Measurements from ENCODE around the gene RARB.

The RARB gene

GRCh38 chr3:25565807-25566206 is 137.7 kb downstream of the RARB start:
- no peaks in the 10 kb centered on the region for H3K9me3 ChIP-seq (ENCODE audit: control insufficient read depth in 2 of 2, low read length in 2 of 2)
- H3K9ac ChIP-seq (ENCODE audit: low read length in 2 of 2), result no peak overlapping the region
- H3K27me3 ChIP-seq (ENCODE audit: control insufficient read depth in 1 of 2, insufficient read depth in 2 of 2, low read length in 2 of 2), result no peaks in the 10 kb centered on the region
- no peak overlapping the region for H3K4me3 ChIP-seq (ENCODE audit: low read length in 2 of 2)
- peaks cover 5% of the 10 kb centered on the region in 2 donors for H3K36me3 ChIP-seq (ENCODE audit: control insufficient read depth in 2 of 2, insufficient read depth in 2 of 2, low read length in 2 of 2)
- H3K4me1 ChIP-seq (ENCODE audit: control insufficient read depth, insufficient read depth, low read length), result no peaks in the 10 kb centered on the region
- no peak overlapping the region for H3K27ac ChIP-seq (ENCODE audit: low read length)

- Histone ChIP-seq H3K4me1 (ENCODE audit: control insufficient read depth, insufficient read depth, low read length) (no peaks in the 10 kb centered on the region), H3K9ac (ENCODE audit: low read length in 2 of 2) (no peak overlapping the region), H3K36me3 (ENCODE audit: control insufficient read depth in 2 of 2, insufficient read depth in 2 of 2, low read length in 2 of 2) (peaks cover 5 to 8% of the 10 kb centered on the region in 2 donors), H3K27me3 (ENCODE audit: control insufficient read depth in 1 of 2, insufficient read depth in 2 of 2, low read length in 2 of 2) (no peaks in the 10 kb centered on the region), H3K27ac (ENCODE audit: low read length) (no peak overlapping the region), H3K9me3 (ENCODE audit: control insufficient read depth in 2 of 2, low read length in 2 of 2) (no peaks in the 10 kb centered on the region), H3K4me3 (ENCODE audit: low read length in 2 of 2) (no peak overlapping the region)
Observed at GRCh38 chr3:25566358-25566920, 138.4 kb downstream of the RARB start.

DNA sequence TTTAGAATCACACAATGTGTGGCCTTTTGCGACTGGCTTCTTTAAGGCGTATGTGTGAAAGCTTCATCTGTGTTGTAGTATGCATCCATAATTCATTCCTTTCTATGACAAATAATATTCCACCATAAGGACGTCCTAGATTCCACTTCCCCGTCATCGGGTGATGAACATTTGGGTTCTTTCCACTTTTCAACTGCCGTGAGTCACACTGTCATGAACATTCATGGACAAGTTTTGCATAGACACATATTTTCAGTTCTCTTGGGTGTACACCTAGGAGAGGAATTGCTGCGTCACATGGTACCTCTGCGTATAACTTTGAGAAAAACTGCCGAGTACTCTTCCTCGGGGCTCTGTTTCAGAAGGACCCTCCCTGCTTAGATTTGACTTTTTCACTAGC is 139.3 kb downstream of the RARB start:
- no peaks in the 10 kb centered on the region for H3K4me1 ChIP-seq (ENCODE audit: control insufficient read depth, insufficient read depth, low read length)
- H3K27me3 ChIP-seq (ENCODE audit: control insufficient read depth in 1 of 2, insufficient read depth in 2 of 2, low read length in 2 of 2), result no peaks in the 10 kb centered on the region
- no peak overlapping the region for H3K9ac ChIP-seq (ENCODE audit: low read length in 2 of 2)
- H3K36me3 ChIP-seq (ENCODE audit: control insufficient read depth in 2 of 2, insufficient read depth in 2 of 2, low read length in 2 of 2), result peaks cover 5 to 9% of the 10 kb centered on the region in 2 donors
- no peaks in the 10 kb centered on the region for H3K9me3 ChIP-seq (ENCODE audit: control insufficient read depth in 2 of 2, low read length in 2 of 2)
- no peak overlapping the region for H3K4me3 ChIP-seq (ENCODE audit: low read length in 2 of 2)
- no peak overlapping the region for H3K27ac ChIP-seq (ENCODE audit: low read length)

GRCh38 chr3:25567806-25568524 is 139.9 kb downstream of the RARB start:
- H3K9ac ChIP-seq (ENCODE audit: low read length in 2 of 2), result no peak overlapping the region

DNA sequence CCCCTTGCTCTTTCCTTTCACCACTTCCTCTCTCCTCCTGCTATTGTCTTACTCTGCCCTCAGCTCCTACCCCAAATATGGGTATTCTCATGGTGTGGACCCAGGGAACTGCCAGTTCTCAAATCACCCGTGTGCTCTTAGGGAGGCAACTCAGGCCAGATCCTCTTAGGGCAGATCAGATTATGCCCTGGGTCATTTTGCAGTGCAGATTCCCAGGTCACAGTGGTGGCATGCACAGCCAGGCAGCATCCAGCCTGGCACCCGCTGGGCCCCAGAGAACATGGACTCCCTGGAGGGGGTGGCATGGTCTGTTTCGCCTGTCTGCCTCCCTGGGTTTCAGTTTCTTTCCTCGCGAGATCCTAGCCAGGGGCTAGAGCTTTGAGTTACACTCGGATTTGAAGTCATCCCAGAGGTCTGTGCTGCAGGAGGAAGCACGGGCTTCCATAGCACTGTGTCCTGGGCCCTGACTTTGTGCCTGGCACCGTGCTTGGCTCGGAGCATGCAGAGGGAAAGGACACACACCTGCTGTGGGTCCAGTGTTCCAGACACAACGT is 140.5 kb downstream of the RARB start:
- Histone ChIP-seq H3K9ac (ENCODE audit: low read length in 2 of 2) (no peak overlapping the region), H3K9me3 (ENCODE audit: control insufficient read depth in 2 of 2, low read length in 2 of 2) (no peaks in the 10 kb centered on the region), H3K4me1 (ENCODE audit: control insufficient read depth, insufficient read depth, low read length) (no peaks in the 10 kb centered on the region), H3K36me3 (ENCODE audit: control insufficient read depth in 2 of 2, insufficient read depth in 2 of 2, low read length in 2 of 2) (peaks cover 5 to 9% of the 10 kb centered on the region in 2 donors), H3K27ac (ENCODE audit: low read length) (no peak overlapping the region), H3K27me3 (ENCODE audit: control insufficient read depth in 1 of 2, insufficient read depth in 2 of 2, low read length in 2 of 2) (no peaks in the 10 kb centered on the region), H3K4me3 (ENCODE audit: low read length in 2 of 2) (no peak overlapping the region)

More at GRCh38 chr3:25567806-25568524, 139.9 kb downstream of the RARB start:
- no peak overlapping the region for H3K27ac ChIP-seq (ENCODE audit: low read length)
- no peak overlapping the region for H3K4me3 ChIP-seq (ENCODE audit: low read length in 2 of 2)
- no peaks in the 10 kb centered on the region for H3K9me3 ChIP-seq (ENCODE audit: control insufficient read depth in 2 of 2, low read length in 2 of 2)
- peaks cover 5 to 9% of the 10 kb centered on the region in 2 donors for H3K36me3 ChIP-seq (ENCODE audit: control insufficient read depth in 2 of 2, insufficient read depth in 2 of 2, low read length in 2 of 2)
- no peaks in the 10 kb centered on the region for H3K4me1 ChIP-seq (ENCODE audit: control insufficient read depth, insufficient read depth, low read length)
- no peaks in the 10 kb centered on the region for H3K27me3 ChIP-seq (ENCODE audit: control insufficient read depth in 1 of 2, insufficient read depth in 2 of 2, low read length in 2 of 2)

DNA sequence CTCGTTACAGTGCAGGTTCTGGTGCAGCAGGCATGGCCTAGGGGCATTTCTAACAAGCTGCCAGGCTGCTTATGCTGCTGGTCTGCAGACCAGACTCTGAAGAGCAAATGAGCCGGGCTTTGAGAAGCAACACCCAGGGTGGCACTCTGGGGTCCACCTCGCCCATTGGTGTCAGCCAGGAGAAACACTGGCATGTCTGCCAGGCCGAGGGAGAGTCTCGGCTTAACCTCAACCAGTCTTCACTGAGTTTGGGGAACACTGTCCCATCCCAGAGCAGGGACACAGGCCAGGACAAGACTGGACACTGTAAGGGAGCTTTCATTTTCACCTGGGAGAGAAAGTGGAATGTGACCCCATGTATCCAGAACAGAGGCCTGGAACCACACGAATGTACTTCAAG is 143.2 kb downstream of the RARB start:
- Histone ChIP-seq H3K4me3 (ENCODE audit: low read length in 2 of 2) (no peak overlapping the region), H3K4me1 (ENCODE audit: control insufficient read depth, insufficient read depth, low read length) (no peaks in the 10 kb centered on the region), H3K9me3 (ENCODE audit: control insufficient read depth in 2 of 2, low read length in 2 of 2) (no peaks in the 10 kb centered on the region), H3K27me3 (ENCODE audit: control insufficient read depth in 1 of 2, insufficient read depth in 2 of 2, low read length in 2 of 2) (no peaks in the 10 kb centered on the region), H3K9ac (ENCODE audit: low read length in 2 of 2) (no peak overlapping the region), H3K27ac (ENCODE audit: low read length) (no peak overlapping the region), H3K36me3 (ENCODE audit: control insufficient read depth in 2 of 2, insufficient read depth in 2 of 2, low read length in 2 of 2) (peaks cover 5 to 9% of the 10 kb centered on the region in 2 donors)

DNA sequence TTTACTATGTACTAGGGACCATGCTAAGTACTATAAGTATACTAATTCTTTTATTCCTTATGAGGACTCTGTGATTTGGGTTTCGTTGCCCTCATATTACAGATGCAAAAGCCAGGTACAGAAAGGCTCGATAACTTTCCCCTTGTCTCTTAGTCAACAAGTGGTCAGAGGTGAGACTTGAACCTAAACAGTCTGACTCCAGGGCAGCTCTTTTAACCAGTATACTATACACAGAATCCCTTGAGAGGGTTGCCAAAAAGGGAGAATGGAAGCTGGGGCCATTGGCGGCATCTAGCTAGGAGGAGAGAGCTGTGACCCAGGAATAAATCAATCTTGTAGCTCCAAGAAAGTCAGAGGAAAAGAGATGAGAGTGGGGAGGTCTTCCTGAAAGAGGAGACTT is 144.3 kb downstream of the RARB start:
- no peaks in the 10 kb centered on the region for H3K4me1 ChIP-seq (ENCODE audit: control insufficient read depth, insufficient read depth, low read length)
- H3K4me3 ChIP-seq (ENCODE audit: low read length in 2 of 2), result no peak overlapping the region
- no peaks in the 10 kb centered on the region for H3K27me3 ChIP-seq (ENCODE audit: control insufficient read depth in 1 of 2, insufficient read depth in 2 of 2, low read length in 2 of 2)
- H3K9me3 ChIP-seq (ENCODE audit: control insufficient read depth in 2 of 2, low read length in 2 of 2), result no peaks in the 10 kb centered on the region
- peaks cover 5 to 9% of the 10 kb centered on the region in 2 donors for H3K36me3 ChIP-seq (ENCODE audit: control insufficient read depth in 2 of 2, insufficient read depth in 2 of 2, low read length in 2 of 2)
- H3K9ac ChIP-seq (ENCODE audit: low read length in 2 of 2), result no peak overlapping the region
- no peak overlapping the region for H3K27ac ChIP-seq (ENCODE audit: low read length)

GRCh38 chr3:25572919-25573385 is 144.9 kb downstream of the RARB start:
- peaks cover 5 to 9% of the 10 kb centered on the region in 2 donors for H3K36me3 ChIP-seq (ENCODE audit: control insufficient read depth in 2 of 2, insufficient read depth in 2 of 2, low read length in 2 of 2)
- no peak overlapping the region for H3K9ac ChIP-seq (ENCODE audit: low read length in 2 of 2)

GRCh38 chr3:25573386-25574171 is 145.5 kb downstream of the RARB start:
- no peak overlapping the region for H3K9ac ChIP-seq (ENCODE audit: low read length in 2 of 2)
- H3K9me3 ChIP-seq (ENCODE audit: control insufficient read depth in 2 of 2, low read length in 2 of 2), result no peaks in the 10 kb centered on the region
- H3K27ac ChIP-seq (ENCODE audit: low read length), result no peak overlapping the region
- no peaks in the 10 kb centered on the region for H3K4me1 ChIP-seq (ENCODE audit: control insufficient read depth, insufficient read depth, low read length)
- peaks cover 5 to 11% of the 10 kb centered on the region in 2 donors for H3K36me3 ChIP-seq (ENCODE audit: control insufficient read depth in 2 of 2, insufficient read depth in 2 of 2, low read length in 2 of 2)
- H3K4me3 ChIP-seq (ENCODE audit: low read length in 2 of 2), result no peak overlapping the region
- no peaks in the 10 kb centered on the region for H3K27me3 ChIP-seq (ENCODE audit: control insufficient read depth in 1 of 2, insufficient read depth in 2 of 2, low read length in 2 of 2)

More at GRCh38 chr3:25572919-25573385, 144.9 kb downstream of the RARB start:
- no peaks in the 10 kb centered on the region for H3K9me3 ChIP-seq (ENCODE audit: control insufficient read depth in 2 of 2, low read length in 2 of 2)
- no peaks in the 10 kb centered on the region for H3K27me3 ChIP-seq (ENCODE audit: control insufficient read depth in 1 of 2, insufficient read depth in 2 of 2, low read length in 2 of 2)
- no peak overlapping the region for H3K4me3 ChIP-seq (ENCODE audit: low read length in 2 of 2)
- H3K4me1 ChIP-seq (ENCODE audit: control insufficient read depth, insufficient read depth, low read length), result no peaks in the 10 kb centered on the region
- H3K27ac ChIP-seq (ENCODE audit: low read length), result no peak overlapping the region

GRCh38 chr3:25574172-25574765 is 146.2 kb downstream of the RARB start:
- Histone ChIP-seq H3K27ac (ENCODE audit: low read length) (no peak overlapping the region), H3K9me3 (ENCODE audit: control insufficient read depth in 2 of 2, low read length in 2 of 2) (no peaks in the 10 kb centered on the region), H3K4me3 (ENCODE audit: low read length in 2 of 2) (no peak overlapping the region), H3K4me1 (ENCODE audit: control insufficient read depth, insufficient read depth, low read length) (no peaks in the 10 kb centered on the region), H3K36me3 (ENCODE audit: control insufficient read depth in 2 of 2, insufficient read depth in 2 of 2, low read length in 2 of 2) (peaks cover 5 to 11% of the 10 kb centered on the region in 2 donors), H3K9ac (ENCODE audit: low read length in 2 of 2) (no peak overlapping the region), H3K27me3 (ENCODE audit: control insufficient read depth in 1 of 2, insufficient read depth in 2 of 2, low read length in 2 of 2) (no peaks in the 10 kb centered on the region)

Data from stomach smooth muscle (tissue), 2 donors.